ENCODE results near the gene KDM3A.
"Not testable (repeated sequence)": the region's sequence is repeated elsewhere in the genome, so short reads cannot be mapped to it uniquely, and the experiment has no call there.

Gene KDM3A

GRCh38 chr2:86476092-86476491, 34.9 kb downstream of the KDM3A start:
- DNase-seq (ENCODE audit: low read depth): peak; percentile 71

- DNase-seq (ENCODE audit: low read depth): no peak
Observed at GRCh38 chr2:86476918-86477317, 35.7 kb downstream of the KDM3A start.

- DNase-seq (ENCODE audit: low read depth): peak; percentile 74
Observed at GRCh38 chr2:86477349-86477748, 36.2 kb downstream of the KDM3A start.

- DNase-seq (ENCODE audit: low read depth): no peak
Observed at GRCh38 chr2:86480105-86480504, 38.9 kb downstream of the KDM3A start.

GRCh38 chr2:86482034-86482433, 40.9 kb downstream of the KDM3A start:
- no peak for DNase-seq (ENCODE audit: low read depth)

GRCh38 chr2:86484385-86484784, 43.2 kb downstream of the KDM3A start:
- no peak for DNase-seq (ENCODE audit: low read depth)

- no peak for DNase-seq (ENCODE audit: low read depth)
Observed at GRCh38 chr2:86485103-86485502, 43.9 kb downstream of the KDM3A start.

- no peak for DNase-seq (ENCODE audit: low read depth)
Observed at GRCh38 chr2:86485802-86486201, 44.6 kb downstream of the KDM3A start.

- no peak for DNase-seq (ENCODE audit: low read depth)
Observed at GRCh38 chr2:86487062-86487461, 45.9 kb downstream of the KDM3A start.

- DNase-seq (ENCODE audit: low read depth): no peak
Observed at GRCh38 chr2:86488561-86489250, 47.5 kb downstream of the KDM3A start.

- DNase-seq (ENCODE audit: low read depth): no peak
Observed at GRCh38 chr2:86489542-86489941, 48.4 kb downstream of the KDM3A start.

GRCh38 chr2:86490245-86490644, 49.1 kb downstream of the KDM3A start:
- no peak for DNase-seq (ENCODE audit: low read depth)

GRCh38 chr2:86491088-86491487, 49.9 kb downstream of the KDM3A start:
- peak; percentile 19 for DNase-seq (ENCODE audit: low read depth)

GRCh38 chr2:86492048-86492453, 50.9 kb downstream of the KDM3A start:
- no peak for DNase-seq (ENCODE audit: low read depth)

- DNase-seq (ENCODE audit: low read depth): not testable (repeated sequence)
Observed at GRCh38 chr2:86496391-86496790, 55.2 kb downstream of the KDM3A start.

GRCh38 chr2:86498468-86499260, 57.5 kb downstream of the KDM3A start:
- DNase-seq (ENCODE audit: low read depth): no peak

- DNase-seq (ENCODE audit: low read depth): peak; percentile 17
Observed at GRCh38 chr2:86499326-86499725, 58.2 kb downstream of the KDM3A start.

- DNase-seq (ENCODE audit: low read depth): no peak
Observed at GRCh38 chr2:86500325-86501083, 59.3 kb downstream of the KDM3A start.

GRCh38 chr2:86507600-86507999, 66.4 kb downstream of the KDM3A start:
- DNase-seq (ENCODE audit: low read depth): no peak

- no peak for DNase-seq (ENCODE audit: low read depth)
Observed at GRCh38 chr2:86510436-86510933, 69.3 kb downstream of the KDM3A start.

GRCh38 chr2:86512034-86512433, 70.9 kb downstream of the KDM3A start:
- no peak for DNase-seq (ENCODE audit: low read depth)

- no peak for DNase-seq (ENCODE audit: low read depth)
Observed at GRCh38 chr2:86512892-86513291, 71.7 kb downstream of the KDM3A start.

All from amniotic epithelial cell (primary cell).